Ishikawa (cell line): ENCODE data around the gene SIGLEC10.
A peak's percentile ranks its signal among the peaks of the same experiment; 100 is the strongest.

Source experiments
- CREB1 ChIP-seq: IDR thresholded peaks from 2 replicates; pipeline ENCODE4 v1.6.1; 2012; ENCODE audit warnings: low read depth
- MAX ChIP-seq: IDR thresholded peaks from 2 replicates; pipeline ENCODE4 v1.6.1; 2012
- RAD21 ChIP-seq: IDR thresholded peaks from 2 replicates; pipeline ENCODE4 v1.6.1; 2012; ENCODE audit warnings: low read depth

- TF ChIP-seq CREB1 (no peak), MAX (no peak), RAD21 (peak; percentile 29; the same call in 1 of the 2 replicates)
Measured at GRCh38 chr19:51407511-51408131, 9.8 kb downstream of the SIGLEC10 start.
